ENCODE results near the gene COG5.

The COG5 gene

DNA sequence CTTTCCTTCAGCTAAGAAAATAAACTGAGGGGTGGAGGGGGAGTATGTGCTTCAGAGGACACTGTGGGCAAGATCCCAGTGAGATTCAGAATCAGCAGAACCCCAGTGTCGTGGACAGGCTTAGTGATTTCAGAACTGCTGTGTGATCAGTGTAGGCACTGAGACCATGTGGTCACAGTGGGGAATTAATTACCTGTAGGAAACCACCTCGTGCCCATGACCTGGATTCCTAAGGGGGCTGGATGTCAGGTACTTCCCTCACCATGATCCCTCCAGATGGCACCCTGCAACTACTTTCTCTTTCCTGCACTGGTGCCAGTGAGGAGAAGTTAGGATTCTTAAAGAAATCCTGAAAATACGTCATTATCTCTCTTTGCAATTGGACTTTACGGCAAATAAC, 330.5 kb downstream of the COG5 start:
- Histone ChIP-seq H3K36me3 (ENCODE audit: control insufficient read depth, low read length) (no peaks in the 10 kb centered on the region), H3K4me2 (ENCODE audit: low read length) (no peak overlapping the region), H3K9me2 (replicated peaks; ENCODE audit: control insufficient read depth, low read length) (no peaks in the 10 kb centered on the region), H3K4me3 (ENCODE audit: low read length) (no peak overlapping the region), H3K27me3 (ENCODE audit: control insufficient read depth, low read length) (no peaks in the 10 kb centered on the region), H4K20me1 (ENCODE audit: control insufficient read depth, insufficient read depth, low read depth, low read length) (no peaks in the 10 kb centered on the region), H3K79me2 (ENCODE audit: control insufficient read depth, low read length) (no peaks in the 10 kb centered on the region), H3K4me1 (ENCODE audit: control insufficient read depth, low read length) (peaks cover 14% of the 10 kb centered on the region), H3K27ac (ENCODE audit: low read depth, low read length) (no peak overlapping the region), H3K9me3 (ENCODE audit: control insufficient read depth, insufficient read depth, low read length) (no peaks in the 10 kb centered on the region), H3F3A (ENCODE audit: control insufficient read depth, insufficient read depth) (no peaks in the 10 kb centered on the region)
- TF ChIP-seq, protein P1, sequence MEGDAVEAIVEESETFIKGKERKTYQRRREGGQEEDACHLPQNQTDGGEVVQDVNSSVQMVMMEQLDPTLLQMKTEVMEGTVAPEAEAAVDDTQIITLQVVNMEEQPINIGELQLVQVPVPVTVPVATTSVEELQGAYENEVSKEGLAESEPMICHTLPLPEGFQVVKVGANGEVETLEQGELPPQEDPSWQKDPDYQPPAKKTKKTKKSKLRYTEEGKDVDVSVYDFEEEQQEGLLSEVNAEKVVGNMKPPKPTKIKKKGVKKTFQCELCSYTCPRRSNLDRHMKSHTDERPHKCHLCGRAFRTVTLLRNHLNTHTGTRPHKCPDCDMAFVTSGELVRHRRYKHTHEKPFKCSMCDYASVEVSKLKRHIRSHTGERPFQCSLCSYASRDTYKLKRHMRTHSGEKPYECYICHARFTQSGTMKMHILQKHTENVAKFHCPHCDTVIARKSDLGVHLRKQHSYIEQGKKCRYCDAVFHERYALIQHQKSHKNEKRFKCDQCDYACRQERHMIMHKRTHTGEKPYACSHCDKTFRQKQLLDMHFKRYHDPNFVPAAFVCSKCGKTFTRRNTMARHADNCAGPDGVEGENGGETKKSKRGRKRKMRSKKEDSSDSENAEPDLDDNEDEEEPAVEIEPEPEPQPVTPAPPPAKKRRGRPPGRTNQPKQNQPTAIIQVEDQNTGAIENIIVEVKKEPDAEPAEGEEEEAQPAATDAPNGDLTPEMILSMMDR (IDR thresholded peaks at IDR 0.05; ENCODE audit: low read depth, low read length, poor library complexity, severe bottlenecking): no peak
- no peak for TF ChIP-seq EZH2phosphoT487 (IDR thresholded peaks at IDR 0.05; ENCODE audit: borderline replicate concordance, low read length)

DNA sequence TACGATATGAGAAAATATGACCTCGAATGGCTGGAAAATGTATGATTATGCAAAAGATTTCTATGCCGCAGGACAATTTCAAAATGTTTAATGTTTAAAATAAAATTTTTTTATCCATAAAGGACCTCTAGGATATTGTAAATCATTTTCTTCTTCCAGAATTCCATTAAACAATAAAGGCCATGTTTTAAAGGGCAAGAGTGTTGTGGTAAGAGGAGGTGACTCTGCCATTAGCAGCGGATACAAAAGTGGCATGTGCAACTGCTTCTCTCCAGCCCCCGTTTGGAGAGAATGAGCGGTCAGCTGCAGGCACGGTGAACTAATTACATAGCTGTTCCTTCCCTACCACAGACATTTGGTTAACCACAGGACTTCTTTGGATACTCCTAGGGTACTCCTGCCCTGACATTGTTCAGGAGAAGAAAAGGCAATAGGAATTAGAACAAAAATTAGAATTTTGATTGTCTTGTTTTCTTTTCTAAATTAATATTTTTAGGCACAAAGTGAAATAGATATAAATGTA, 331.1 kb downstream of the COG5 start:
- Histone ChIP-seq H3K4me1 (ENCODE audit: control insufficient read depth, low read length) (peaks cover 14% of the 10 kb centered on the region), H3K27me3 (ENCODE audit: control insufficient read depth, low read length) (no peaks in the 10 kb centered on the region), H3K4me3 (ENCODE audit: low read length) (no peak overlapping the region), H3K36me3 (ENCODE audit: control insufficient read depth, low read length) (no peaks in the 10 kb centered on the region), H3K4me2 (ENCODE audit: low read length) (no peak overlapping the region), H3K9me2 (replicated peaks; ENCODE audit: control insufficient read depth, low read length) (no peaks in the 10 kb centered on the region), H3K9me3 (ENCODE audit: control insufficient read depth, insufficient read depth, low read length) (no peaks in the 10 kb centered on the region), H3K27ac (ENCODE audit: low read depth, low read length) (no peak overlapping the region), H3K79me2 (ENCODE audit: control insufficient read depth, low read length) (no peaks in the 10 kb centered on the region), H3F3A (ENCODE audit: control insufficient read depth, insufficient read depth) (no peaks in the 10 kb centered on the region), H4K20me1 (ENCODE audit: control insufficient read depth, insufficient read depth, low read depth, low read length) (no peaks in the 10 kb centered on the region)
- TF ChIP-seq, protein P1 (IDR thresholded peaks at IDR 0.05; ENCODE audit: low read depth, low read length, poor library complexity, severe bottlenecking): no peak
- no peak for TF ChIP-seq EZH2phosphoT487 (IDR thresholded peaks at IDR 0.05; ENCODE audit: borderline replicate concordance, low read length)

DNA sequence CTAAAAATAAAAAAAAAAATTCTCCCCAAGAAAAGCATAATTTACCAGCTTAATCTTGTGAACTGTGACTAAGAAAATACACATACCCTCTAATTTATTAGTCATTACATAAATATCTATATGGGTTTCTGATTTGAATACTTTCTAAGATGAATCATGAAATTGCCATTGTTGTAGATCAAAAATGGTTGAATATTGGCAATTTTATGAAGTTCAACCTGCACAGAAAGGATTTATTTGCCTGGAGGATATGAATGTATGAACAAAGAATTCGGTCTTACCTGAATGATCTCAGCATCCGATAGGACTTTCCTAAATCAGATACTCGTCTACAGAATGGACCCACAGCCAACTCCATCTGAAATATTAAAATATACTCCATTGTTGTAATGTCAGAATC, 333.4 kb downstream of the COG5 start:
- H3F3A ChIP-seq (ENCODE audit: control insufficient read depth, insufficient read depth): no peaks in the 10 kb centered on the region
- peaks cover 14% of the 10 kb centered on the region for H3K4me1 ChIP-seq (ENCODE audit: control insufficient read depth, low read length)
- H3K27me3 ChIP-seq (ENCODE audit: control insufficient read depth, low read length): no peaks in the 10 kb centered on the region
- no peak overlapping the region for H3K4me3 ChIP-seq (ENCODE audit: low read length)
- H3K79me2 ChIP-seq (ENCODE audit: control insufficient read depth, low read length): no peaks in the 10 kb centered on the region
- no peak overlapping the region for H3K27ac ChIP-seq (ENCODE audit: low read depth, low read length)
- H3K9me3 ChIP-seq (ENCODE audit: control insufficient read depth, insufficient read depth, low read length): no peaks in the 10 kb centered on the region
- H4K20me1 ChIP-seq (ENCODE audit: control insufficient read depth, insufficient read depth, low read depth, low read length): no peaks in the 10 kb centered on the region
- no peak overlapping the region for H3K4me2 ChIP-seq (ENCODE audit: low read length)
- H3K36me3 ChIP-seq (ENCODE audit: control insufficient read depth, low read length): no peaks in the 10 kb centered on the region
- TF ChIP-seq, protein P1 (IDR thresholded peaks at IDR 0.05; ENCODE audit: low read depth, low read length, poor library complexity, severe bottlenecking): no peak
- TF ChIP-seq EZH2phosphoT487 (IDR thresholded peaks at IDR 0.05; ENCODE audit: borderline replicate concordance, low read length): no peak
- H3K9me2 ChIP-seq (replicated peaks; ENCODE audit: control insufficient read depth, low read length): no peaks in the 10 kb centered on the region

All from DOHH2 (cell line).